Hepatocyte (in vitro differentiated cells): Measurements from ENCODE around the gene MGAT5B. TPM values are rescaled to one million over a fixed set of nuclear protein-coding genes. Genes with fewer than 3 reads are reported as not detected.

ENCODE experiments used
- DNase-seq: peaks from one replicate; pipeline ENCODE4 v3.0.0-alpha.2; 2016; ENCODE audit warnings: low spot score
- H2AFZ ChIP-seq: fragments of 200-600 bp; sonication (generic); 2 replicates; pipeline ENCODE4 v1.6.0; 2016; ENCODE audit warnings: antibody characterized with exemption, mild to moderate bottlenecking
- H3K27ac ChIP-seq: fragments of 200-600 bp; sonication (generic); 2 replicates; pipeline ENCODE4 v1.5.1; 2016; ENCODE audit warnings: mild to moderate bottlenecking
- H3K27me3 ChIP-seq: fragments of 200-600 bp; sonication (generic); 2 replicates; pipeline ENCODE4 v1.6.1; 2016
- H3K36me3 ChIP-seq: fragments of 200-600 bp; sonication (generic); replicated peaks from 2 replicates; pipeline ENCODE4 v1.5.1; 2016; ENCODE audit warnings: low read depth; ENCODE audit not compliant: insufficient read depth
- H3K4me1 ChIP-seq: fragments of 200-600 bp; sonication (generic); 2 replicates; pipeline ENCODE4 v1.5.1; 2016; ENCODE audit warnings: mild to moderate bottlenecking, moderate library complexity; ENCODE audit not compliant: insufficient read depth
- H3K4me2 ChIP-seq: fragments of 200-600 bp; sonication (generic); 2 replicates; pipeline ENCODE4 v1.6.0; 2016
- H3K4me3 ChIP-seq: fragments of 200-600 bp; sonication (generic); 2 replicates; pipeline ENCODE4 v1.5.1; 2016; ENCODE audit warnings: mild to moderate bottlenecking
- H3K79me2 ChIP-seq: fragments of 200-600 bp; sonication (generic); 2 replicates; pipeline ENCODE4 v1.6.0; 2017; ENCODE audit warnings: mild to moderate bottlenecking
- H3K9me2 ChIP-seq: fragments of 200-600 bp; sonication (generic); replicated peaks from 2 replicates; pipeline ENCODE4 v1.6.0; 2017; ENCODE audit warnings: mild to moderate bottlenecking; ENCODE audit not compliant: insufficient read depth
- H3K9me3 ChIP-seq: fragments of 200-600 bp; sonication (generic); 2 replicates; pipeline ENCODE4 v1.5.1; 2016; ENCODE audit warnings: low read depth, mild to moderate bottlenecking
- H4K20me1 ChIP-seq: fragments of 200-600 bp; sonication (generic); 2 replicates; pipeline ENCODE4 v1.6.0; 2016; ENCODE audit warnings: mild to moderate bottlenecking; ENCODE audit not compliant: insufficient read depth, poor library complexity, severe bottlenecking
- EZH2 ChIP-seq: fragments of 200-600 bp; sonication (generic); IDR thresholded peaks from 2 replicates; pipeline ENCODE4 v1.6.1; 2016; ENCODE audit warnings: antibody characterized with exemption, mild to moderate bottlenecking, borderline replicate concordance
- EZH2phosphoT487 ChIP-seq: fragments of 200-600 bp; sonication (generic); IDR thresholded peaks from one replicate; pipeline ENCODE4 v1.6.1; 2018; ENCODE audit warnings: antibody characterized with exemption, mild to moderate bottlenecking, low read depth, moderate library complexity; ENCODE audit not compliant: unreplicated experiment, severe bottlenecking
- WGBS: methylation state at CpG from one replicate; pipeline ENCODE4 v1.1.6; 2016; ENCODE audit warnings: low lambda C conversion rate; ENCODE audit errors: missing lambda C conversion rate; 5-methylcytosine and 5-hydroxymethylcytosine counted together
- polyA plus RNA-seq: library from polyadenylated mRNA; unstranded; fragments of >200 nt; fragmentation: Nextera tagmentation; extraction: Ambion mirVana; gene quantifications from 2 replicates; pipeline ENCODE4 v1.2.1, GENCODE V29; 2016
- total RNA-seq: library from RNA; depleted of rRNA; stranded (reverse); fragments of >200 nt; gene quantifications from 2 replicates; pipeline ENCODE4 v1.2.3, GENCODE V29; 2014
- TF ChIP-seq, protein P1 (sequence below): fragments of 200-600 bp; sonication (generic); IDR thresholded peaks from 2 replicates; pipeline ENCODE4 v1.5.1; 2016; ENCODE audit warnings: antibody characterized with exemption, mild to moderate bottlenecking; ENCODE audit not compliant: poor library complexity

MGAT5B gene
- total and polyA plus RNA-seq, 2 experiments from 2014 or later: 0.89 to 1.1 TPM

DNA sequence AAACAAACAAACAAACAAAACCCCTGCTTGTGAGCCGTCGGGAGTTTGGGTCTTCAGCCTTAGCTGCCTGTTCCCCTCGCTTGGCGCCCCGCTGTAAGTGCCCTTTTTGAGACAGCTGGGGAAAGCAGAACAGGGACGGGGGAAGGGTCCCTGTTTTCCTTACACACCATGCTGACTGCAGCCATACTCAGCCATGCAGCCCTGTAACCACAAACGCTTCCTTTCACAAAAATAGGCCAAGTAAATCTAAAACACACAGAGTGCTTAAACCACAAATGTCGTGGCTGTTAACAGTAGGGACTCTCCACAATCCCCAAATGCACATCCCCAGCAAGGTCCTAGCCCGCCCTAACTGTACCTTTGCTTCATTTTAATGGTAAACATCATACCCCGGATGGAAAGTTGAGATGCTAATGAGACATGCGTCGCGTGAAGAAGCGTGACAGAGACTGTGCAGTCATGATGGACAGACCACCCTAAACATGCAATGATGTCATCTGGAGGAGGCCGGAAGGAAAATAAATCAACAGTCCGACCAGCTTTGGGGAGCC lies 129.9 kb downstream of the MGAT5B start:
- H4K20me1 ChIP-seq: no peaks in the 10 kb centered on the region
- H3K27ac ChIP-seq: no peak overlapping the region
- H3K36me3 ChIP-seq: no peaks in the 10 kb centered on the region
- TF ChIP-seq, protein P1, sequence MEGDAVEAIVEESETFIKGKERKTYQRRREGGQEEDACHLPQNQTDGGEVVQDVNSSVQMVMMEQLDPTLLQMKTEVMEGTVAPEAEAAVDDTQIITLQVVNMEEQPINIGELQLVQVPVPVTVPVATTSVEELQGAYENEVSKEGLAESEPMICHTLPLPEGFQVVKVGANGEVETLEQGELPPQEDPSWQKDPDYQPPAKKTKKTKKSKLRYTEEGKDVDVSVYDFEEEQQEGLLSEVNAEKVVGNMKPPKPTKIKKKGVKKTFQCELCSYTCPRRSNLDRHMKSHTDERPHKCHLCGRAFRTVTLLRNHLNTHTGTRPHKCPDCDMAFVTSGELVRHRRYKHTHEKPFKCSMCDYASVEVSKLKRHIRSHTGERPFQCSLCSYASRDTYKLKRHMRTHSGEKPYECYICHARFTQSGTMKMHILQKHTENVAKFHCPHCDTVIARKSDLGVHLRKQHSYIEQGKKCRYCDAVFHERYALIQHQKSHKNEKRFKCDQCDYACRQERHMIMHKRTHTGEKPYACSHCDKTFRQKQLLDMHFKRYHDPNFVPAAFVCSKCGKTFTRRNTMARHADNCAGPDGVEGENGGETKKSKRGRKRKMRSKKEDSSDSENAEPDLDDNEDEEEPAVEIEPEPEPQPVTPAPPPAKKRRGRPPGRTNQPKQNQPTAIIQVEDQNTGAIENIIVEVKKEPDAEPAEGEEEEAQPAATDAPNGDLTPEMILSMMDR: no peak
- TF ChIP-seq EZH2 (no peak), EZH2phosphoT487 (no peak)
- no peak overlapping the region for H3K4me2 ChIP-seq
- H3K9me3 ChIP-seq: no peaks in the 10 kb centered on the region
- DNase-seq: no peak
- H3K9me2 ChIP-seq: no peaks in the 10 kb centered on the region
- no peak overlapping the region for H2AFZ ChIP-seq
- peaks cover 4% of the 10 kb centered on the region for H3K4me1 ChIP-seq
- no peaks in the 10 kb centered on the region for H3K27me3 ChIP-seq
- no peak overlapping the region for H3K4me3 ChIP-seq
- no peaks in the 10 kb centered on the region for H3K79me2 ChIP-seq
- WGBS: 69% methylated on average over 16 of the region's 16 CpGs

DNA sequence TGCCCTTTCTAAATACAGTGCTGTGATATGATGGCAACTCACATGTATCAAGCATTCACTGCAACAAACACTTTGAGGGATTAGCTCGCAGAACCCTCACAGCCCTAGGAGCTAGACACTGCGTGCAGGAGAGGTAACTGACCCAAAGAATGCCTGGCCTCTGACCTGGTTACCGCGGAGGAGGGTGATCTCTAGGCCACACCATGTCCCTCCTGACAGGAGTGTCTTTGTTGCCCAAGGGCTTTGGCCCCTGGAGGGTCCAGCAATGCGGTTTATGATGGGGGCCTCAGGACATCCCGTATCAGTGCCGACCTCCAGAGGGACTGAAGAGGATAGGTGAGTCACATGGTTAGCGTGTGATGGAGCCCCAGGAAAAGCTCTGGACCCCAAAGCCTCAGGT lies 130.6 kb downstream of the MGAT5B start:
- H3K79me2 ChIP-seq: no peaks in the 10 kb centered on the region
- no peaks in the 10 kb centered on the region for H3K9me2 ChIP-seq
- H3K27ac ChIP-seq: no peak overlapping the region
- TF ChIP-seq EZH2phosphoT487: no peak
- TF ChIP-seq EZH2: no peak
- TF ChIP-seq, protein P1: no peak
- H3K4me2 ChIP-seq: no peak overlapping the region
- peaks cover 4% of the 10 kb centered on the region for H3K4me1 ChIP-seq
- H4K20me1 ChIP-seq: no peaks in the 10 kb centered on the region
- WGBS: 78% methylated on average over 8 of the region's 8 CpGs
- H3K27me3 ChIP-seq: no peaks in the 10 kb centered on the region
- no peak overlapping the region for H3K4me3 ChIP-seq
- no peaks in the 10 kb centered on the region for H3K9me3 ChIP-seq
- H2AFZ ChIP-seq: no peak overlapping the region
- H3K36me3 ChIP-seq: no peaks in the 10 kb centered on the region
- no peak for DNase-seq

Other genes starting within 250 kb of the MGAT5B start
- gene ST6GALNAC1, start 224.6 kb upstream of the MGAT5B start, total RNA-seq: 17.7 and 29.6 TPM in 2 replicates
- 27.6 and 31.6 TPM in 2 replicates for gene ST6GALNAC1, start 224.6 kb upstream of the MGAT5B start, polyA plus RNA-seq
- 101 and 102 TPM in 2 replicates for gene MXRA7, start 157.4 kb upstream of the MGAT5B start, total RNA-seq
- gene MXRA7, start 157.4 kb upstream of the MGAT5B start, polyA plus RNA-seq: 117 and 138 TPM in 2 replicates
- gene JMJD6, start 141.8 kb upstream of the MGAT5B start, total RNA-seq: 19.3 and 19.5 TPM in 2 replicates
- gene JMJD6, start 141.8 kb upstream of the MGAT5B start, polyA plus RNA-seq: 34.5 and 44.8 TPM in 2 replicates
- gene METTL23, start 141.6 kb upstream of the MGAT5B start, total RNA-seq: 36.6 and 36.8 TPM in 2 replicates
- 48.0 and 56.5 TPM in 2 replicates for gene METTL23, start 141.6 kb upstream of the MGAT5B start, polyA plus RNA-seq
- 152 and 157 TPM in 2 replicates for gene SRSF2, start 131.1 kb upstream of the MGAT5B start, total RNA-seq
- gene SRSF2, start 131.1 kb upstream of the MGAT5B start, polyA plus RNA-seq: 152 and 173 TPM in 2 replicates
- gene MFSD11, start 130.3 kb upstream of the MGAT5B start, total RNA-seq: 59.4 and 66.6 TPM in 2 replicates
- gene MFSD11, start 130.3 kb upstream of the MGAT5B start, polyA plus RNA-seq: 35.4 and 43.5 TPM in 2 replicates